Neural progenitor cell (in vitro differentiated cells): ENCODE data around the gene AQP4. TPM values are rescaled to one million over a fixed set of nuclear protein-coding genes. Genes with fewer than 3 reads are reported as not detected.

ENCODE experiments used
- DNase-seq: peaks from one replicate; pipeline ENCODE4 v3.0.0-alpha.2; 2016; ENCODE audit warnings: low spot score
- H2AFZ ChIP-seq: fragments of 200-600 bp; sonication (generic); replicated peaks from 2 replicates; pipeline ENCODE4 v1.6.1; 2016; ENCODE audit warnings: antibody characterized with exemption
- H3F3A ChIP-seq: fragments of 200-600 bp; sonication (generic); 2 replicates; pipeline ENCODE4 v1.6.1; 2016; ENCODE audit warnings: antibody characterized with exemption, low read depth
- H3K27ac ChIP-seq: fragments of 200-600 bp; sonication (generic); 2 replicates; pipeline ENCODE4 v1.5.1; 2016; ENCODE audit warnings: mild to moderate bottlenecking
- H3K27me3 ChIP-seq: fragments of 200-600 bp; sonication (generic); 2 replicates; pipeline ENCODE4 v1.6.1; 2016; ENCODE audit warnings: mild to moderate bottlenecking, moderate library complexity
- H3K36me3 ChIP-seq: fragments of 200-600 bp; sonication (generic); 2 replicates; pipeline ENCODE4 v1.5.1; 2016
- H3K4me1 ChIP-seq: fragments of 200-600 bp; sonication (generic); 2 replicates; pipeline ENCODE4 v1.6.1; 2016; ENCODE audit warnings: mixed run types
- H3K4me2 ChIP-seq: fragments of 200-600 bp; sonication (generic); 2 replicates; pipeline ENCODE4 v1.6.1; 2016
- H3K4me3 ChIP-seq: fragments of 200-600 bp; sonication (generic); 2 replicates; pipeline ENCODE4 v1.5.1; 2016
- H3K79me2 ChIP-seq: fragments of 200-600 bp; sonication (generic); 2 replicates; pipeline ENCODE4 v1.6.1; 2016; ENCODE audit warnings: low read depth
- H3K9ac ChIP-seq: fragments of 200-600 bp; sonication (generic); 2 replicates; pipeline ENCODE4 v1.6.1; 2016
- H3K9me3 ChIP-seq: fragments of 200-600 bp; sonication (generic); 2 replicates; pipeline ENCODE4 v1.5.1; 2016; ENCODE audit warnings: low read depth
- H4K20me1 ChIP-seq: fragments of 200-600 bp; sonication (generic); 2 replicates; pipeline ENCODE4 v1.6.1; 2016; ENCODE audit warnings: low read depth
- H3K27ac Mint-ChIP-seq: 3 replicates; pipeline ENCODE4 v1.8.0; 2021; ENCODE audit warnings: mixed read lengths
- H3K27me3 Mint-ChIP-seq: 2 replicates; pipeline ENCODE4 v1.8.0; 2022; ENCODE audit warnings: low read depth, mild to moderate bottlenecking, inconsistent platforms, moderate library complexity, mixed read lengths; ENCODE audit not compliant: insufficient read depth
- H3K36me3 Mint-ChIP-seq: 3 replicates; pipeline ENCODE4 v1.8.0; 2021; ENCODE audit warnings: mixed read lengths
- H3K4me1 Mint-ChIP-seq: 3 replicates; pipeline ENCODE4 v1.8.0; 2021; ENCODE audit warnings: mixed read lengths
- H3K4me3 Mint-ChIP-seq: 3 replicates; pipeline ENCODE4 v1.8.0; 2021; ENCODE audit warnings: mild to moderate bottlenecking, moderate library complexity, mixed read lengths
- H3K9me3 Mint-ChIP-seq: 3 replicates; pipeline ENCODE4 v1.8.0; 2020; ENCODE audit warnings: mixed read lengths
- EZH2 ChIP-seq: fragments of 200-600 bp; sonication (generic); IDR thresholded peaks from 2 replicates; pipeline ENCODE4 v1.6.1; 2017; ENCODE audit warnings: antibody characterized with exemption, mild to moderate bottlenecking, moderate library complexity
- EZH2phosphoT487 ChIP-seq: fragments of 200-600 bp; sonication (generic); IDR thresholded peaks from 2 replicates; pipeline ENCODE4 v1.6.1; 2017; ENCODE audit warnings: antibody characterized with exemption
- total RNA-seq: library from RNA; depleted of rRNA; stranded (reverse); fragments of >200 nt; gene quantifications from 2 replicates; pipeline ENCODE4 v1.2.3, GENCODE V29; 2015; ENCODE audit warnings: low replicate concordance
- TF ChIP-seq, protein P1 (sequence below): fragments of 200-600 bp; sonication (generic); IDR thresholded peaks from 2 replicates; pipeline ENCODE4 v1.5.1; 2017; ENCODE audit warnings: antibody characterized with exemption, mild to moderate bottlenecking

AQP4 gene
- total RNA-seq, 1 donor from 2014 or later = 0.09 TPM

DNA sequence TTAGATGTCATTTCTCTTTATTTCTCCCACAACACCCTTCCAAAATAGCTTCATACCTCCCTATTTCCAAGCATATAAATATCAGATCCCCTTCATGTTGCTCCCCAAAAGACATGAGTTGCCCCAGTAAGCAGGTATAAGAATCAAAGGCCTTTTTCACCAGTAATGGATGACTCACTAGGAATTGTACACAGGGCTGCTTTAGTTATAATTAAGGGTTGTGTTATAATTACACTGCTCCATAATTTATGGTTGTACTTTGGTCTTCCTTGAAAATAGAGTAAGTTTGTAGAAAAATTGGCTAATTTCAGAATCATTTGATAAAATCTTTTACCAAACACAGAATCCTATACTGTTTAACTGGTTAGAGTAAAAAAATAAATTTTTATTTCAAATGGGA lies 8.8 kb upstream of the AQP4 start:
- Histone ChIP-seq H3K27me3 (no peaks in the 10 kb centered on the region), H3K4me2 (no peak overlapping the region), H2AFZ (no peak overlapping the region), H3F3A (no peaks in the 10 kb centered on the region), H3K4me3 (no peak overlapping the region), H3K9ac (no peak overlapping the region), H3K79me2 (no peaks in the 10 kb centered on the region), H3K27ac (no peak overlapping the region), H3K36me3 (no peaks in the 10 kb centered on the region), H4K20me1 (no peaks in the 10 kb centered on the region), H3K4me1 (no peaks in the 10 kb centered on the region), H3K9me3 (no peaks in the 10 kb centered on the region)
- Mint-ChIP-seq H3K36me3 (no peaks in the 10 kb centered on the region), H3K4me1 (peaks cover 2% of the 10 kb centered on the region), H3K27me3 (peaks cover 4% of the 10 kb centered on the region), H3K4me3 (no peak overlapping the region), H3K27ac (no peak overlapping the region), H3K9me3 (peaks cover 5% of the 10 kb centered on the region)
- no peak for DNase-seq
- TF ChIP-seq EZH2phosphoT487 = no peak
- TF ChIP-seq EZH2 = no peak
- TF ChIP-seq, protein P1, sequence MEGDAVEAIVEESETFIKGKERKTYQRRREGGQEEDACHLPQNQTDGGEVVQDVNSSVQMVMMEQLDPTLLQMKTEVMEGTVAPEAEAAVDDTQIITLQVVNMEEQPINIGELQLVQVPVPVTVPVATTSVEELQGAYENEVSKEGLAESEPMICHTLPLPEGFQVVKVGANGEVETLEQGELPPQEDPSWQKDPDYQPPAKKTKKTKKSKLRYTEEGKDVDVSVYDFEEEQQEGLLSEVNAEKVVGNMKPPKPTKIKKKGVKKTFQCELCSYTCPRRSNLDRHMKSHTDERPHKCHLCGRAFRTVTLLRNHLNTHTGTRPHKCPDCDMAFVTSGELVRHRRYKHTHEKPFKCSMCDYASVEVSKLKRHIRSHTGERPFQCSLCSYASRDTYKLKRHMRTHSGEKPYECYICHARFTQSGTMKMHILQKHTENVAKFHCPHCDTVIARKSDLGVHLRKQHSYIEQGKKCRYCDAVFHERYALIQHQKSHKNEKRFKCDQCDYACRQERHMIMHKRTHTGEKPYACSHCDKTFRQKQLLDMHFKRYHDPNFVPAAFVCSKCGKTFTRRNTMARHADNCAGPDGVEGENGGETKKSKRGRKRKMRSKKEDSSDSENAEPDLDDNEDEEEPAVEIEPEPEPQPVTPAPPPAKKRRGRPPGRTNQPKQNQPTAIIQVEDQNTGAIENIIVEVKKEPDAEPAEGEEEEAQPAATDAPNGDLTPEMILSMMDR = no peak

DNA sequence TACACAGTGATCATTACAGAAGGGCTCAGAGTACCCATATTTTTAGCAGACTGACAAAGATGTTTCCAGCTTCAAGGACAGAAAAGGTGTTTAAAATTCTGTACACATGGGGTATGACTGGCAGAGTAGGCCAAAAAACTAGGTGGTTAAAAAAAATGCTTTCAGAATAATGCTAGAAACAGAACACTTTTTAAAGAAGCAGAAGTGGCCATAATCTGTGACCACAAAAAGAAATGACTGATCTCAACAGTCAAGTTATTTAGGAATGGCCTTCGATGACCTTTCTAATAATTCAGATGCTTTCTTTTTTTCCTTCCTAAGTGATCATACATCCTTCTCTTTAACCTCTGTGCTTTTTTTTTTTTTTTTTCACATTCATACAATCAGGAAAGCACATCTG lies 4.1 kb upstream of the AQP4 start:
- no peaks in the 10 kb centered on the region for H4K20me1 ChIP-seq

DNA sequence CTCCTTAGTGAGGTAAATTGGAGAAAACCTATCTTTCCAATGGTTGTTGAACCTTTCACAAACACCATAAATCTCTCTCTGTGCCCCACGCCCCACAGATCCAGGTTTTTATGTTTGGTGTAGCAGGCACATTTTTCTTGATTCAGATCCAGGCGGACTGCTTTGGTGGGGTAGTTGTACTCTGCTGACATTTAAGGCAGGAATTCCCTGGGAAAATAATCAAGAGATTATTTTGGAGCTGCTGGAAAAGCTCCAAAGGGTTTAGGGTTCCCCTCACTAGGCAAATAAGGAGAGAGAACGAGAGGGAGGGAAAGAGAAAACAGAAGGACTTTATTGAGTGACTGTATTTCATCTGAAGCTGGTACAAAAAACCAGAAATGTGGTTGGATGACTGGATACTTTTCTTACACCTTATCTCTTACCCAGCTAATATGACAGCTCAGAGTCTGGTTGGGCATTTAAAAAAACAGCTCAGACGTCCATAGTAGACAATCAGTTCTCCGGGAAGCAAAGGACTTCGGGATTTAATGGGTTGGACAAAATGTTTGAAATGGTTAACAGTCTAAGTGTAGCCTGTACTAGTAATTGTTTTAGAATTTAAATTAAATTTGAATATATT lies 3.6 kb upstream of the AQP4 start:
- no peak overlapping the region for H2AFZ ChIP-seq
- H3K9ac ChIP-seq = no peak overlapping the region
- DNase-seq = no peak
- H3K4me1 ChIP-seq = peaks cover 11% of the 10 kb centered on the region
- peaks cover 4% of the 10 kb centered on the region for H3K27me3 Mint-ChIP-seq
- H3K4me3 Mint-ChIP-seq = no peak overlapping the region
- no peaks in the 10 kb centered on the region for H3K9me3 ChIP-seq
- no peaks in the 10 kb centered on the region for H4K20me1 ChIP-seq
- no peak overlapping the region for H3K27ac Mint-ChIP-seq
- H3K36me3 Mint-ChIP-seq = no peaks in the 10 kb centered on the region
- no peak overlapping the region for H3K4me3 ChIP-seq
- peaks cover 16% of the 10 kb centered on the region for H3K27me3 ChIP-seq
- H3K9me3 Mint-ChIP-seq = no peaks in the 10 kb centered on the region
- no peak for TF ChIP-seq EZH2
- TF ChIP-seq, protein P1 = no peak
- no peaks in the 10 kb centered on the region for H3K79me2 ChIP-seq
- H3K27ac ChIP-seq = no peak overlapping the region
- no peaks in the 10 kb centered on the region for H3K36me3 ChIP-seq
- H3K4me1 Mint-ChIP-seq = peaks cover 31% of the 10 kb centered on the region
- no peak overlapping the region for H3K4me2 ChIP-seq
- peaks cover 5% of the 10 kb centered on the region for H3F3A ChIP-seq

More for the DNA sequence above, 4.1 kb upstream of the AQP4 start:
- Histone ChIP-seq H3K9me3 (no peaks in the 10 kb centered on the region), H3K4me2 (no peak overlapping the region), H3K4me1 (peaks cover 7% of the 10 kb centered on the region), H3K36me3 (no peaks in the 10 kb centered on the region), H3F3A (no peaks in the 10 kb centered on the region), H3K9ac (no peak overlapping the region), H3K27me3 (peaks cover 11% of the 10 kb centered on the region), H3K27ac (no peak overlapping the region), H3K79me2 (no peaks in the 10 kb centered on the region), H2AFZ (no peak overlapping the region), H3K4me3 (no peak overlapping the region)
- Mint-ChIP-seq H3K36me3 (no peaks in the 10 kb centered on the region), H3K27me3 (peaks cover 4% of the 10 kb centered on the region), H3K9me3 (no peaks in the 10 kb centered on the region), H3K4me3 (no peak overlapping the region), H3K4me1 (peaks cover 26% of the 10 kb centered on the region), H3K27ac (no peak overlapping the region)
- TF ChIP-seq EZH2phosphoT487 = no peak
- TF ChIP-seq, protein P1 = no peak
- no peak for DNase-seq
